Mammary epithelial cell (primary cell): Measurements from ENCODE around the gene BMP6.

Experiments used
- CTCF ChIP-seq, 2 donors: IDR thresholded peaks in 1 of 2; conservative IDR thresholded peaks in 1 of 2; 2 replicates each; pipeline ENCODE4 v1.5.1; 2011 to 2012; ENCODE audit warnings: inconsistent platforms in 2 of 2, low read length in 2 of 2, mild to moderate bottlenecking in 2 of 2, control low read depth in 1 of 2, low read depth in 1 of 2; ENCODE audit not compliant: insufficient read depth in 1 of 2; ENCODE audit errors: extremely low read depth in 1 of 2
- EZH2 ChIP-seq: IDR thresholded peaks from 2 replicates; pipeline ENCODE4 v1.6.1; 2012; ENCODE audit warnings: low read length, inconsistent platforms, borderline replicate concordance

- TF ChIP-seq CTCF (conservative IDR thresholded peaks at IDR 0.05 in 1 of 2, IDR thresholded peaks at IDR 0.05 in 1 of 2; ENCODE audit: extremely low read depth in 1 of 2, insufficient read depth in 1 of 2, low read depth in 1 of 2, low read length in 2 of 2) (no peak), EZH2 (no peak)
Measured at GRCh38 chr6:7903673-7904072, 177.8 kb downstream of the BMP6 start.
